ENCODE measurements around the gene HDAC4.

The HDAC4 gene

GRCh38 chr2:239299218-239299939 lies 101.4 kb downstream of the HDAC4 start:
- DNase-seq (ENCODE audit: low read depth in 4 of 4, low spot score in 1 of 4), result no peak

- DNase-seq (ENCODE audit: low read depth in 4 of 4, low spot score in 1 of 4), result peak in 2 of 4 experiments; percentile 44 to 53
These were observed 102.6 kb downstream of the HDAC4 start for GRCh38 chr2:239298116-239298804.

- no peak for DNase-seq (ENCODE audit: low read depth in 4 of 4, low spot score in 1 of 4)
These were observed 103.4 kb downstream of the HDAC4 start for GRCh38 chr2:239297142-239298004.

GRCh38 chr2:239296020-239296932 lies 104.5 kb downstream of the HDAC4 start:
- DNase-seq (ENCODE audit: low read depth in 4 of 4, low spot score in 1 of 4), result no peak

GRCh38 chr2:239295377-239296019 lies 105.3 kb downstream of the HDAC4 start:
- DNase-seq (ENCODE audit: low read depth in 4 of 4, low spot score in 1 of 4), result no peak

GRCh38 chr2:239294571-239295054 lies 106.2 kb downstream of the HDAC4 start:
- no peak for DNase-seq (ENCODE audit: low read depth in 4 of 4, low spot score in 1 of 4)

GRCh38 chr2:239293775-239294430 lies 106.9 kb downstream of the HDAC4 start:
- peak in 3 of 4 experiments; percentile 37 to 52 (median 45) for DNase-seq (ENCODE audit: low read depth in 4 of 4, low spot score in 1 of 4)

GRCh38 chr2:239292959-239293774 lies 107.7 kb downstream of the HDAC4 start:
- DNase-seq (ENCODE audit: low read depth in 4 of 4, low spot score in 1 of 4), result no peak

- DNase-seq (ENCODE audit: low read depth in 4 of 4, low spot score in 1 of 4), result no peak
These were observed 108.3 kb downstream of the HDAC4 start for GRCh38 chr2:239292531-239292930.

- no peak for DNase-seq (ENCODE audit: low read depth in 4 of 4, low spot score in 1 of 4)
These were observed 109.1 kb downstream of the HDAC4 start for GRCh38 chr2:239291475-239292350.

GRCh38 chr2:239290618-239291474 lies 110.0 kb downstream of the HDAC4 start:
- DNase-seq (ENCODE audit: low read depth in 4 of 4, low spot score in 1 of 4), result no peak

GRCh38 chr2:239289545-239289944 lies 111.3 kb downstream of the HDAC4 start:
- DNase-seq (ENCODE audit: low read depth in 4 of 4, low spot score in 1 of 4), result no peak

- no peak for DNase-seq (ENCODE audit: low read depth in 4 of 4, low spot score in 1 of 4)
These were observed 111.8 kb downstream of the HDAC4 start for GRCh38 chr2:239288951-239289511.

GRCh38 chr2:239288237-239288636 lies 112.6 kb downstream of the HDAC4 start:
- no peak for DNase-seq (ENCODE audit: low read depth in 4 of 4, low spot score in 1 of 4)

GRCh38 chr2:239287461-239287860 lies 113.4 kb downstream of the HDAC4 start:
- no peak for DNase-seq (ENCODE audit: low read depth in 4 of 4, low spot score in 1 of 4)

- DNase-seq (ENCODE audit: low read depth in 4 of 4, low spot score in 1 of 4), result no peak
These were observed 113.9 kb downstream of the HDAC4 start for GRCh38 chr2:239286901-239287300.

- no peak for DNase-seq (ENCODE audit: low read depth in 4 of 4, low spot score in 1 of 4)
These were observed 114.9 kb downstream of the HDAC4 start for GRCh38 chr2:239285932-239286230.

All from stimulated activated CD4-positive, alpha-beta T cell treated with anti-CD3 and anti-CD28 coated beads, Interleukin-1b, Interleukin-23, amount 100 ng/mL, for 24 hours (primary cell).